ENCODE measurements around the gene INO80D.
"Not testable (repeated sequence)": the region's sequence is repeated elsewhere in the genome, so short reads cannot be mapped to it uniquely, and the experiment has no call there.

The INO80D gene

GRCh38 chr2:205978728-205979127, 107.2 kb downstream of the INO80D start:
- not testable (repeated sequence) for DNase-seq (ENCODE audit: low spot score)

GRCh38 chr2:205977699-205978098, 108.3 kb downstream of the INO80D start:
- not testable (repeated sequence) for DNase-seq (ENCODE audit: low spot score)

- not testable (repeated sequence) for DNase-seq (ENCODE audit: low spot score)
Measured at GRCh38 chr2:205976934-205977659, 108.9 kb downstream of the INO80D start.

GRCh38 chr2:205976120-205976814, 109.7 kb downstream of the INO80D start:
- no peak for DNase-seq (ENCODE audit: low spot score)

- no peak for DNase-seq (ENCODE audit: low spot score)
Measured at GRCh38 chr2:205975082-205975949, 110.7 kb downstream of the INO80D start.

GRCh38 chr2:205972113-205972512, 113.9 kb downstream of the INO80D start:
- no peak for DNase-seq (ENCODE audit: low spot score)

GRCh38 chr2:205970348-205970747, 115.6 kb downstream of the INO80D start:
- DNase-seq (ENCODE audit: low spot score) = no peak

GRCh38 chr2:205969584-205969983, 116.4 kb downstream of the INO80D start:
- no peak for DNase-seq (ENCODE audit: low spot score)

GRCh38 chr2:205967391-205968075, 118.4 kb downstream of the INO80D start:
- DNase-seq (ENCODE audit: low spot score) = no peak

GRCh38 chr2:205965707-205966106, 120.3 kb downstream of the INO80D start:
- no peak for DNase-seq (ENCODE audit: low spot score)

- no peak for DNase-seq (ENCODE audit: low spot score)
Measured at GRCh38 chr2:205964111-205964761, 121.7 kb downstream of the INO80D start.

- no peak for DNase-seq (ENCODE audit: low spot score)
Measured at GRCh38 chr2:205959521-205959920, 126.5 kb downstream of the INO80D start.

- DNase-seq (ENCODE audit: low spot score) = no peak
Measured at GRCh38 chr2:205957452-205958154, 128.4 kb downstream of the INO80D start.

- no peak for DNase-seq (ENCODE audit: low spot score)
Measured at GRCh38 chr2:205954707-205955106, 131.3 kb downstream of the INO80D start.

GRCh38 chr2:205952282-205952681, 133.7 kb downstream of the INO80D start:
- DNase-seq (ENCODE audit: low spot score) = no peak

GRCh38 chr2:205948883-205949282, 137.1 kb downstream of the INO80D start:
- DNase-seq (ENCODE audit: low spot score) = no peak

GRCh38 chr2:205948496-205948837, 137.5 kb downstream of the INO80D start:
- DNase-seq (ENCODE audit: low spot score) = no peak

- DNase-seq (ENCODE audit: low spot score) = peak; percentile 40
Measured at GRCh38 chr2:205947621-205948495, 138.1 kb downstream of the INO80D start.

GRCh38 chr2:205946226-205946625, 139.7 kb downstream of the INO80D start:
- DNase-seq (ENCODE audit: low spot score) = no peak
